GM18867 (cell line): Measurements from ENCODE around the gene BTN1A1.
A peak's percentile ranks its signal among the peaks of the same experiment; 100 is the strongest.
"Not testable (repeated sequence)": the region's sequence is repeated elsewhere in the genome, so short reads cannot be mapped to it uniquely, and the experiment has no call there.

Experiments
- ATAC-seq: cut with Tn5 transposase; IDR thresholded peaks from one replicate; pipeline ENCODE4 v1.9.1; 2021; ENCODE audit warnings: mild to moderate bottlenecking, moderate library complexity; ENCODE audit not compliant: unreplicated experiment

The BTN1A1 gene

GRCh38 chr6:26500102-26500501 lies at the start of gene BTN1A1:
TSS of gene BTN1A1 (plus strand) at chr6:26500303. CDS start at chr6:26501287, 984 bp downstream.
- ATAC-seq = no peak

GRCh38 chr6:26452631-26453235 lies 47.4 kb upstream of the BTN1A1 start:
- ATAC-seq = no peak

GRCh38 chr6:26454631-26455030 lies 45.5 kb upstream of the BTN1A1 start:
- no peak for ATAC-seq

- no peak for ATAC-seq
Measured at GRCh38 chr6:26455357-26455970, 44.6 kb upstream of the BTN1A1 start.

- ATAC-seq = peak; percentile 24
Measured at GRCh38 chr6:26457264-26457805, 42.8 kb upstream of the BTN1A1 start.

- ATAC-seq = peak; percentile 96
Measured at GRCh38 chr6:26457806-26458688, 42.1 kb upstream of the BTN1A1 start, which contains the start of gene BTN2A1. TSS of gene BTN2A1 (plus strand) at chr6:26457955. CDS start at chr6:26458637, 682 bp downstream.

- no peak for ATAC-seq
Measured at GRCh38 chr6:26459023-26459810, 40.9 kb upstream of the BTN1A1 start.

- not testable (repeated sequence) for ATAC-seq
Measured at GRCh38 chr6:26461353-26461752, 38.8 kb upstream of the BTN1A1 start.

- ATAC-seq = no peak
Measured at GRCh38 chr6:26464014-26464413, 36.1 kb upstream of the BTN1A1 start.

- no peak for ATAC-seq
Measured at GRCh38 chr6:26464416-26465131, 35.5 kb upstream of the BTN1A1 start.

- no peak for ATAC-seq
Measured at GRCh38 chr6:26465776-26466175, 34.3 kb upstream of the BTN1A1 start.

GRCh38 chr6:26468829-26469228 lies 31.3 kb upstream of the BTN1A1 start:
- no peak for ATAC-seq

- no peak for ATAC-seq
Measured at GRCh38 chr6:26470643-26471042, 29.5 kb upstream of the BTN1A1 start.

GRCh38 chr6:26471970-26472369 lies 28.1 kb upstream of the BTN1A1 start:
- no peak for ATAC-seq

- ATAC-seq = no peak
Measured at GRCh38 chr6:26472549-26473290, 27.4 kb upstream of the BTN1A1 start.

GRCh38 chr6:26473429-26473757 lies 26.7 kb upstream of the BTN1A1 start:
- ATAC-seq = no peak

GRCh38 chr6:26473758-26474438 lies 26.2 kb upstream of the BTN1A1 start:
- peak; percentile 91 for ATAC-seq

GRCh38 chr6:26474439-26474881 lies 25.6 kb upstream of the BTN1A1 start:
- no peak for ATAC-seq
